HL-60 (cell line): ENCODE results near the gene EFHC2.

Source experiments
- DNase-seq, 2 experiments: peaks; one replicate each; pipeline ENCODE4 v3.0.0-alpha.2; 2010 to 2020; ENCODE audit warnings: low read depth in 1 of 2, low spot score in 1 of 2
- H3K27ac ChIP-seq: fragments of 250-450 bp; sonication (Bioruptor Pico); replicated peaks from 2 replicates; pipeline ENCODE4 v1.5.1; 2020; ENCODE audit warnings: mild to moderate bottlenecking, moderate library complexity
- H3K27me3 ChIP-seq: fragments of 250-450 bp; sonication (Bioruptor Pico); 2 replicates; pipeline ENCODE4 v1.5.1; 2021; ENCODE audit warnings: mild to moderate bottlenecking, moderate library complexity; ENCODE audit not compliant: insufficient read depth, poor library complexity, severe bottlenecking
- H3K4me3 ChIP-seq: replicated peaks from 2 replicates; pipeline ENCODE4 v1.5.1; 2011; ENCODE audit warnings: mild to moderate bottlenecking, control low read depth, low read length; ENCODE audit not compliant: insufficient read depth
- GABPA ChIP-seq: IDR thresholded peaks from 2 replicates; pipeline ENCODE4 v1.6.1; 2012; ENCODE audit warnings: low read depth
- SPI1 ChIP-seq: IDR thresholded peaks from 2 replicates; pipeline ENCODE4 v1.6.1; 2012; ENCODE audit warnings: low read depth, mild to moderate bottlenecking, borderline replicate concordance

The EFHC2 gene

DNA sequence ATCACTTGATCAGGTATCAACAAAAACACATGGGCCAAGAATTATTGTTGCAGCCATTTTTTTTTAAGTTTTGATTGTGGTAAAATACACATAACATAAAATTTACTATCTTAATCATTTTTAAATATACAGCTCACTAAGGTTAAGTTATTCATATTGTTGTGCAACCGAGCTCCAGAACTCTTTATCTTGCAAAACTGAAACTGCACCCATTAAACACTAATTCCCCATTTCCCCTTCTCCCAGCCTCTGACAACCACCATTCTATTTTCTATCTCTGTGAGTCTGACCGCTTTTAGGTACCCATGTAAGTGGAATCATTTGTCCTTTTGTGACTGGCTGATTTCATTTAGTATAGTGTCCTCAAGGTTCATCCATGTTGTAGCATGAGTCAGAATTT, 244.1 kb downstream of the EFHC2 start:
- DNase-seq: no peak
- no peak overlapping the region for H3K27ac ChIP-seq
- TF ChIP-seq SPI1 (no peak), GABPA (no peak)
- H3K27me3 ChIP-seq: no peaks in the 10 kb centered on the region
- no peak overlapping the region for H3K4me3 ChIP-seq
